NCI-H2081 (cell line): ENCODE results near the gene IGLL5.
"Not testable (repeated sequence)": the region's sequence is repeated elsewhere in the genome, so short reads cannot be mapped to it uniquely, and the experiment has no call there.

Experiments
- DNase-seq, 2 experiments: peaks; one replicate each; lab custom pipeline; 2025; lab: John Stamatoyannopoulos, UW

The IGLL5 gene

GRCh38 chr22:22900527-22901205, 13.1 kb downstream of the IGLL5 start:
- not testable (repeated sequence) for DNase-seq

- no peak for DNase-seq
Measured at GRCh38 chr22:22901578-22902218, 14.1 kb downstream of the IGLL5 start.

GRCh38 chr22:22902247-22903001, 14.8 kb downstream of the IGLL5 start:
- no peak for DNase-seq

GRCh38 chr22:22903355-22903777, 15.8 kb downstream of the IGLL5 start:
- no peak for DNase-seq

GRCh38 chr22:22903781-22904192, 16.2 kb downstream of the IGLL5 start:
- not testable (repeated sequence) for DNase-seq

GRCh38 chr22:22904736-22905135, 17.1 kb downstream of the IGLL5 start:
- not testable (repeated sequence) for DNase-seq

- DNase-seq: not testable (repeated sequence)
Measured at GRCh38 chr22:22906391-22906790, 18.8 kb downstream of the IGLL5 start.

- no peak for DNase-seq
Measured at GRCh38 chr22:22906907-22907550, 19.4 kb downstream of the IGLL5 start.

GRCh38 chr22:22907551-22908494, 20.2 kb downstream of the IGLL5 start:
- no peak for DNase-seq

GRCh38 chr22:22908495-22908861, 20.9 kb downstream of the IGLL5 start:
- DNase-seq: no peak

- DNase-seq: no peak
Measured at GRCh38 chr22:22908941-22909604, 21.5 kb downstream of the IGLL5 start.

- DNase-seq: no peak
Measured at GRCh38 chr22:22909605-22910271, 22.1 kb downstream of the IGLL5 start.

- DNase-seq: no peak
Measured at GRCh38 chr22:22910272-22911240, 22.9 kb downstream of the IGLL5 start.

GRCh38 chr22:22911327-22912134, 23.9 kb downstream of the IGLL5 start:
- no peak for DNase-seq

- DNase-seq: no peak
Measured at GRCh38 chr22:22912135-22912987, 24.7 kb downstream of the IGLL5 start.

- DNase-seq: no peak
Measured at GRCh38 chr22:22912988-22913253, 25.3 kb downstream of the IGLL5 start.

GRCh38 chr22:22913989-22914388, 26.4 kb downstream of the IGLL5 start:
- DNase-seq: no peak
